ENCODE data around the gene PPP1R1C. TPM values are rescaled to one million over a fixed set of nuclear protein-coding genes. Genes with fewer than 3 reads are reported as not detected.
"Not testable (repeated sequence)": the region's sequence is repeated elsewhere in the genome, so short reads cannot be mapped to it uniquely, and the experiment has no call there.

The PPP1R1C gene
- total RNA-seq, 6 donors from 2014 or later, result 2.6 to 13.6 (median 10.9) TPM; not detected in 1

DNA sequence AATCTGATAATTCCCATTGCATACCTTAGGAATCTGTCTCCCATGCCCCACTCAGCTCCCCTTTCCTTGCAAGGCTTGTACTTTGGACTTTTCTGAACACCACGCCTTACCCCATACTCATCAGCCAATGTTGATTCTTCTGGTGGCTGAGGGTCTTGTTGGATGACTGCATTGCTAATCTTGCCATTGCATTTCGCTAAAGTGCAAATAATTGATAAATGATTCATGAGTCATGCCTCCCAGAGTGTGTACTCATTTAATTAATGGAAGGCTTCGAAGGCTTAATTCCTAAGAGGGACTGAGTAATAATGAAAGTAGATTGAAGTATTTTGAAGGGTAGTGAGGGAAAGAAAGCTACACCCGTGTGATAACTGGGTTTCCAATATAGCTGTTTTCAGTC lies 28.0 kb upstream of the PPP1R1C start:
- H3K27ac ChIP-seq, result no peak overlapping the region
- no peaks in the 10 kb centered on the region for H3K27me3 ChIP-seq
- H3K4me3 ChIP-seq, result no peak overlapping the region
- peaks cover 5 to 14% (median 9%) of the 10 kb centered on the region in 4 donors for H3K4me1 ChIP-seq
- no peak for DNase-seq
- H3K36me3 ChIP-seq, result no peaks in the 10 kb centered on the region
- ATAC-seq (ENCODE audit: low FRiP score in 2 of 2), result no peak
- no peaks in the 10 kb centered on the region for H3K9me3 ChIP-seq
- 65 to 77% methylated on average over 4 of the region's 4 CpGs for WGBS, 2 donors
- TF ChIP-seq EP300 (IDR thresholded peaks at IDR 0.05) (no peak), POLR2A (IDR thresholded peaks at IDR 0.05) (no peak), POLR2AphosphoS5 (IDR thresholded peaks at IDR 0.05) (no peak)
- TF ChIP-seq, protein P1, sequence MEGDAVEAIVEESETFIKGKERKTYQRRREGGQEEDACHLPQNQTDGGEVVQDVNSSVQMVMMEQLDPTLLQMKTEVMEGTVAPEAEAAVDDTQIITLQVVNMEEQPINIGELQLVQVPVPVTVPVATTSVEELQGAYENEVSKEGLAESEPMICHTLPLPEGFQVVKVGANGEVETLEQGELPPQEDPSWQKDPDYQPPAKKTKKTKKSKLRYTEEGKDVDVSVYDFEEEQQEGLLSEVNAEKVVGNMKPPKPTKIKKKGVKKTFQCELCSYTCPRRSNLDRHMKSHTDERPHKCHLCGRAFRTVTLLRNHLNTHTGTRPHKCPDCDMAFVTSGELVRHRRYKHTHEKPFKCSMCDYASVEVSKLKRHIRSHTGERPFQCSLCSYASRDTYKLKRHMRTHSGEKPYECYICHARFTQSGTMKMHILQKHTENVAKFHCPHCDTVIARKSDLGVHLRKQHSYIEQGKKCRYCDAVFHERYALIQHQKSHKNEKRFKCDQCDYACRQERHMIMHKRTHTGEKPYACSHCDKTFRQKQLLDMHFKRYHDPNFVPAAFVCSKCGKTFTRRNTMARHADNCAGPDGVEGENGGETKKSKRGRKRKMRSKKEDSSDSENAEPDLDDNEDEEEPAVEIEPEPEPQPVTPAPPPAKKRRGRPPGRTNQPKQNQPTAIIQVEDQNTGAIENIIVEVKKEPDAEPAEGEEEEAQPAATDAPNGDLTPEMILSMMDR (IDR thresholded peaks at IDR 0.05), result no peak

DNA sequence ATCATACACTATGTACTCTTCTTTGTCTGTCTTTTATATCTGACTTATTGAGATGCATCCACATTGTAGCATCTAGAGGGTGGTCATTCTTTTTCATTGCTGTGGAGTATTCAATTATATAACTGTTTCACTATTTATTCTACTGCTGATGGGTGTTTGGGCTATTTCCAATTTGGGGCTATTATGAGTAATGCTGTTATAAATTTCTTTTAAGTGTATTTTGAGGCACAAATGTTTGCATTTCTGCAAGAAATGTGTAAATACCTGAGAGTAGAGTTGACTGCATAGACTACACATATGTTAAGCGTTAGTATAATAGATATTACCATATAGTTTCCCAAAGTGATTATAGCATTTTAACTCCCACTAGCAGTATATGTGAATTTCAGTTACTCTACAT lies 26.9 kb upstream of the PPP1R1C start:
- Histone ChIP-seq H3K9me3 (no peaks in the 10 kb centered on the region), H3K4me3 (no peak overlapping the region), H3K4me1 (peaks cover 5 to 9% (median 8%) of the 10 kb centered on the region in 4 donors), H3K36me3 (no peaks in the 10 kb centered on the region), H3K27ac (no peak overlapping the region), H3K27me3 (no peaks in the 10 kb centered on the region)
- ATAC-seq (ENCODE audit: low FRiP score in 2 of 2) (no peak), DNase-seq (no peak)
- WGBS, 2 donors, result 95 to 100% methylated on average over 1 of the region's 1 CpG
- TF ChIP-seq POLR2AphosphoS5 (IDR thresholded peaks at IDR 0.05) (no peak), POLR2A (IDR thresholded peaks at IDR 0.05) (no peak), EP300 (IDR thresholded peaks at IDR 0.05) (no peak)
- TF ChIP-seq, protein P1 (IDR thresholded peaks at IDR 0.05), result no peak

DNA sequence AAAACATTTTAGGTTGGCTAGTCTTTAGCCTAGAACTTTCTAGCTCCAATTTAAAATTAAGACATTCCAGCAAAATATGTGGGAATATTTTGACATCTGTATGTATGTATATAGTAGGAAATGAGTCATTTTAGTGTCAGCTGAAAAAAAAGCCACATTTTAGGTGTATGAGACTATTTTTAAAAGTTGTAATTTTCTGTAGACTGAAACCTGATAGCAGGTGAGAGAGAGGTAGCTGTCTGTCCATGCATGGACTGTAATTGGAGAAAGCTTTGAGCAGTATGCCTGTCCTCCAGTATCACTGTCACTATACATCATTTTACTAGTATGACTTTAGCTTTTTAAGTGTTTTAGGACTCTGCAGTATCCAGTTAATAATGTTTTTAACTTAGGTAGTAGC lies 26.1 kb upstream of the PPP1R1C start:
- no peak for TF ChIP-seq EP300 (IDR thresholded peaks at IDR 0.05)
- TF ChIP-seq, protein P1 (IDR thresholded peaks at IDR 0.05), result no peak
- TF ChIP-seq POLR2AphosphoS5 (IDR thresholded peaks at IDR 0.05), result no peak
- TF ChIP-seq POLR2A (IDR thresholded peaks at IDR 0.05), result no peak
- Histone ChIP-seq H3K9me3 (no peaks in the 10 kb centered on the region), H3K27ac (no peak overlapping the region), H3K4me1 (peaks cover 0 to 5% (median 2%) of the 10 kb centered on the region in 4 donors), H3K4me3 (no peak overlapping the region), H3K27me3 (no peaks in the 10 kb centered on the region), H3K36me3 (no peaks in the 10 kb centered on the region)
- ATAC-seq (ENCODE audit: low FRiP score in 2 of 2) (no peak), DNase-seq (no peak)

DNA sequence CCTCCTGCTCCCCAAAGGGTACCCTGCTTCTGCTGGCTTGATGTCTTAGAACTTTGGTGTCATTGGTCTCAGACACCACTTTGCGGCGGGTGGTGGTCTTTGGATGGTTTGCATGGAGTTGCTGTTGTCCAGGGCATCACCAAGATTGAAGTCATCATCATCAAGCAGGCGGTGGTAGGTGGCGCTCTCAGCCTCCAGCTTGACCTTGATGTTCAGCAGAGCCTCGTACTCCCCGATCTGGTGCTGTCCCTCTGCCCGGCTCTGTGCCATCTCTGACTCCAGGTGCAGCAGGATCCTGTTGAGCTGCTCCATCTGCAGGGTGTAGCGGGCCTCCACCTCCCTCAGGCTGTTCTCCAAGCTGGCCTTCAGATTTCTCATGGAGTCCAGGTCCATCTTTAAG lies 24.5 kb upstream of the PPP1R1C start:
- not testable (repeated sequence) for ATAC-seq (ENCODE audit: low FRiP score in 2 of 2); DNase-seq; H3K27me3 ChIP-seq; H3K4me3 ChIP-seq; H3K36me3 ChIP-seq; H3K4me1 ChIP-seq; H3K9me3 ChIP-seq; H3K27ac ChIP-seq
- WGBS, 2 donors, result 91 to 93% methylated on average over 3 to 8 of the region's 8 CpGs

DNA sequence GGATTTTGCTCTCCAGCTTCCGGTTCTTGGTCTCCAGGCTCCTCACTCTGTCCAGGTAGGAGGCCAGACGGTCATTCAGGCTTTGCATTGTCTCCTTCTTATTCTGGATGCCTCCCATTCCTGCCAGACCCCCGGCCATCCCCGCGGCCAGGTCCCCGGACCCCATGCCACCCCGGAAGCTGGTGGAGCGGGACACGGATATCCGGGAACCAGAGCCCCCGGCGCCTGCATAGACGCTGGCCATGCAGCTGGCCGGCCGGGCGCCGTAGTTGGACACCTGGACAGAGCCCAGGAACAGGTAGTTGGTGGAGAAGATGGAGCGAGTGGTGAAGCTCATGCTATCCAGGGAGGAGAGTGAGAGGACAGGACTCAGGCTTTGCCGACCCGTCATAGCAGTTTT lies 23.5 kb upstream of the PPP1R1C start:
- no peaks in the 10 kb centered on the region for H3K9me3 ChIP-seq
- ATAC-seq (ENCODE audit: low FRiP score in 2 of 2) (no peak), DNase-seq (peak in 1 of 2 donors; percentile 83)
- no peak overlapping the region for H3K27ac ChIP-seq
- H3K4me3 ChIP-seq, result no peak overlapping the region
- 97% methylated on average over 20 of the region's 20 CpGs for WGBS, 2 donors
- no peaks in the 10 kb centered on the region for H3K36me3 ChIP-seq
- H3K27me3 ChIP-seq, result no peaks in the 10 kb centered on the region
- no peaks in the 10 kb centered on the region for H3K4me1 ChIP-seq
- TF ChIP-seq, protein P1 (IDR thresholded peaks at IDR 0.05), result no peak
- TF ChIP-seq EP300 (IDR thresholded peaks at IDR 0.05), result no peak
- no peak for TF ChIP-seq POLR2AphosphoS5 (IDR thresholded peaks at IDR 0.05)
- TF ChIP-seq POLR2A (IDR thresholded peaks at IDR 0.05), result no peak
